CD14-positive monocyte (primary cell): ENCODE measurements around the gene GLTPD2. TPM values are rescaled to one million over a fixed set of nuclear protein-coding genes. Genes with fewer than 3 reads are reported as not detected.

Experiments used
- DNase-seq, 3 donors: peaks; one replicate each; pipeline ENCODE4 v3.0.0-alpha.2; 2011 to 2022
- H2AFZ ChIP-seq: 2 replicates; pipeline ENCODE4 v1.6.0; 2012; ENCODE audit warnings: mild to moderate bottlenecking, low read depth, low read length, inconsistent platforms; ENCODE audit not compliant: insufficient read depth, poor library complexity, severe bottlenecking
- H3K27ac ChIP-seq, 2 donors: 1 replicate in 1 of 2; 2 replicates in 1 of 2; pipeline ENCODE4 v1.5.1; 2012 to 2013; ENCODE audit warnings: low read length in 2 of 2, control low read depth in 1 of 2, inconsistent platforms in 1 of 2, low read depth in 1 of 2, mild to moderate bottlenecking in 1 of 2
- H3K27me3 ChIP-seq, 2 donors: one replicate each; pipeline versions ENCODE4 v1.6.0 to v1.6.1; 2011 to 2013; ENCODE audit warnings: low read length in 2 of 2; ENCODE audit not compliant: control insufficient read depth in 2 of 2, insufficient read depth in 2 of 2
- H3K36me3 ChIP-seq, 2 donors: replicated peaks in 1 of 2; 1 replicate in 1 of 2; 2 replicates in 1 of 2; pipeline versions ENCODE4 v1.5.1 to v1.6.1; 2012 to 2013; ENCODE audit warnings: low read length in 2 of 2, control low read depth in 1 of 2, inconsistent platforms in 1 of 2, mild to moderate bottlenecking in 1 of 2; ENCODE audit not compliant: insufficient read depth in 2 of 2, control insufficient read depth in 1 of 2
- H3K4me1 ChIP-seq, 2 donors: 1 replicate in 1 of 2; 2 replicates in 1 of 2; pipeline versions ENCODE4 v1.5.1 to v1.6.1; 2012 to 2013; ENCODE audit warnings: low read length in 2 of 2, control low read depth in 1 of 2, inconsistent platforms in 1 of 2, mild to moderate bottlenecking in 1 of 2, moderate library complexity in 1 of 2; ENCODE audit not compliant: insufficient read depth in 2 of 2, control insufficient read depth in 1 of 2
- H3K4me2 ChIP-seq: replicated peaks from 2 replicates; pipeline ENCODE3; 2012; ENCODE audit warnings: low read length, moderate library complexity, mild to moderate bottlenecking; ENCODE audit not compliant: poor library complexity, severe bottlenecking; ENCODE audit errors: extremely low read depth
- H3K4me3 ChIP-seq, 3 experiments: fragments of 200-600 bp in 1 of 3; sonication (generic) in 1 of 3; replicated peaks in 1 of 3; 1 replicate in 2 of 3; 2 replicates in 1 of 3; pipeline ENCODE4 v1.5.1; 2011 to 2013; ENCODE audit warnings: low read length in 3 of 3, mild to moderate bottlenecking in 3 of 3, control low read depth in 2 of 3, low read depth in 2 of 3, inconsistent platforms in 1 of 3, moderate library complexity in 1 of 3
- H3K79me2 ChIP-seq: 2 replicates; pipeline ENCODE4 v1.6.0; 2012; ENCODE audit warnings: mild to moderate bottlenecking, control low read depth, inconsistent platforms, low read length, moderate library complexity; ENCODE audit not compliant: insufficient read depth
- H3K9ac ChIP-seq: 2 replicates; pipeline ENCODE4 v1.6.0; 2017; ENCODE audit warnings: low read length, mild to moderate bottlenecking; ENCODE audit not compliant: insufficient read depth, poor library complexity, severe bottlenecking
- H3K9me3 ChIP-seq, 2 donors: replicated peaks in 1 of 2; 1 replicate in 1 of 2; 2 replicates in 1 of 2; pipeline versions ENCODE4 v1.5.1 to v1.6.1; 2012 to 2013; ENCODE audit warnings: low read length in 2 of 2, control low read depth in 1 of 2; ENCODE audit not compliant: control insufficient read depth in 1 of 2, insufficient read depth in 1 of 2
- H4K20me1 ChIP-seq: 2 replicates; pipeline ENCODE4 v1.6.0; 2012; ENCODE audit warnings: mild to moderate bottlenecking, low read length, control low read depth, moderate library complexity; ENCODE audit not compliant: insufficient read depth
- H3K27ac Mint-ChIP-seq, 7 donors: one replicate each; pipeline ENCODE4 v1.8.0; 2020; ENCODE audit warnings: mild to moderate bottlenecking in 7 of 7, mixed read lengths in 7 of 7, moderate library complexity in 6 of 7, inconsistent platforms in 2 of 7
- H3K27me3 Mint-ChIP-seq, 3 donors: one replicate each; pipeline ENCODE4 v1.8.0; 2021 to 2022; ENCODE audit warnings: low read depth in 3 of 3, mild to moderate bottlenecking in 3 of 3, mixed read lengths in 3 of 3, moderate library complexity in 3 of 3, inconsistent platforms in 1 of 3
- H3K36me3 Mint-ChIP-seq, 2 donors: one replicate each; pipeline ENCODE4 v1.8.0; 2020; ENCODE audit warnings: mixed read lengths in 2 of 2, inconsistent platforms in 1 of 2, mild to moderate bottlenecking in 1 of 2
- H3K4me1 Mint-ChIP-seq: one replicate; pipeline ENCODE4 v1.8.0; 2020; ENCODE audit warnings: mild to moderate bottlenecking, mixed read lengths
- H3K4me3 Mint-ChIP-seq, 2 donors: one replicate each; pipeline ENCODE4 v1.8.0; 2020; ENCODE audit warnings: mild to moderate bottlenecking in 2 of 2, mixed read lengths in 2 of 2, moderate library complexity in 1 of 2
- H3K9me3 Mint-ChIP-seq, 7 donors: one replicate each; pipeline ENCODE4 v1.8.0; 2020 to 2022; ENCODE audit warnings: mixed read lengths in 7 of 7, mild to moderate bottlenecking in 6 of 7, moderate library complexity in 6 of 7, inconsistent platforms in 2 of 7
- CTCF ChIP-seq: fragments of 200-600 bp; IDR thresholded peaks from one replicate; pipeline ENCODE4 v1.8.0; 2022; ENCODE audit warnings: antibody characterized with exemption, mild to moderate bottlenecking
- WGBS: methylation state at CpG from one replicate; pipeline ENCODE4 v1.1.5; 2013; ENCODE audit warnings: missing lambda C conversion rate; ENCODE audit not compliant: insufficient coverage; 5-methylcytosine and 5-hydroxymethylcytosine counted together
- intact Hi-C, 2 donors: fragments of 100-400 bp; cut with micrococcal nuclease; formaldehyde crosslinking; loops; one replicate each; pipeline versions ENCODE4 v1.15.0 to v1.15.1; 2023
- polyA plus RNA-seq, 3 donors: library from polyadenylated mRNA; depleted of rRNA in 1 of 3; unstranded in 2 of 3; stranded (reverse) in 1 of 3; fragments of 300-500 nt in 2 of 3; fragments of >200 nt in 1 of 3; fragmentation: Illumina TruSeq in 2 of 3; gene quantifications; 1 replicate in 2 of 3; 2 replicates in 1 of 3; pipeline ENCODE4 v1.2.3, GENCODE V29; 2012 to 2021

GLTPD2 gene
- polyA plus RNA-seq, 3 donors: 0.27 to 2.1 (median 1.5) TPM

GRCh38 chr17:4771519-4772234, 17.1 kb upstream of the GLTPD2 start, which contains the start of gene TM4SF5:
Gene TM4SF5, plus strand, starts transcription at chr17:4771886. Its CDS starts 37 bp downstream, at chr17:4771923.
- intact Hi-C loops: loop anchor here in 1 of 2 donors (2.0 kb wide), 1 partner anchor 15 kb away; the partner anchor contains the start of gene VMO1
- H3K4me1 ChIP-seq: peaks cover 46 to 52% of the 10 kb centered on the region in 2 donors
- Mint-ChIP-seq H3K27ac (peak within 1 kb of the TSS; percentile 86 to 97 (median 94)), H3K36me3 (peaks cover 0 to 6% of the 10 kb centered on the region in 2 donors), H3K9me3 (peaks cover 0 to 4% (median 0%) of the 10 kb centered on the region in 7 donors), H3K27me3 (peaks cover 4 to 31% (median 25%) of the 10 kb centered on the region in 3 donors), H3K4me1 (peaks cover 45% of the 10 kb centered on the region), H3K4me3 (peak within 1 kb of the TSS in 1 of 2 donors; percentile 42)
- no peak for DNase-seq
- H3K4me2 ChIP-seq: peak within 1 kb of the TSS; percentile 4
- no peaks in the 10 kb centered on the region for H3K36me3 ChIP-seq
- 85% methylated on average over 10 of the region's 13 CpGs for WGBS
- H2AFZ ChIP-seq: peak within 1 kb of the TSS; percentile 62
- H4K20me1 ChIP-seq: no peaks in the 10 kb centered on the region
- H3K9me3 ChIP-seq: no peaks in the 10 kb centered on the region
- H3K9ac ChIP-seq: no peak within 1 kb of the TSS
- peak within 1 kb of the TSS; percentile 51 to 98 for H3K27ac ChIP-seq
- H3K79me2 ChIP-seq: no peaks in the 10 kb centered on the region
- no peak for TF ChIP-seq CTCF
- no peak within 1 kb of the TSS for H3K4me3 ChIP-seq
- H3K27me3 ChIP-seq: no peaks in the 10 kb centered on the region

- intact Hi-C loops: no loop called here
- no peaks in the 10 kb centered on the region for H3K9me3 ChIP-seq
- H2AFZ ChIP-seq: no peak overlapping the region
- no peak overlapping the region for H3K27ac ChIP-seq
- H3K4me2 ChIP-seq: no peak overlapping the region
- Mint-ChIP-seq H3K4me1 (peaks cover 40% of the 10 kb centered on the region), H3K4me3 (peak overlapping the region in 1 of 2 donors; percentile 42), H3K27ac (peak overlapping the region in 3 of 7 donors; percentile 16 to 76 (median 58)), H3K27me3 (peaks cover 4 to 31% (median 28%) of the 10 kb centered on the region in 3 donors), H3K9me3 (peaks cover 0 to 4% (median 0%) of the 10 kb centered on the region in 7 donors), H3K36me3 (peaks cover 0 to 6% of the 10 kb centered on the region in 2 donors)
- peaks cover 40 to 47% of the 10 kb centered on the region in 2 donors for H3K4me1 ChIP-seq
- H3K36me3 ChIP-seq: no peaks in the 10 kb centered on the region
- H3K79me2 ChIP-seq: no peaks in the 10 kb centered on the region
- no peak for DNase-seq
- no peak for TF ChIP-seq CTCF
- H3K27me3 ChIP-seq: no peaks in the 10 kb centered on the region
- no peak overlapping the region for H3K4me3 ChIP-seq
- 85% methylated on average over 6 of the region's 10 CpGs for WGBS
- no peaks in the 10 kb centered on the region for H4K20me1 ChIP-seq
- H3K9ac ChIP-seq: no peak overlapping the region
Measured at GRCh38 chr17:4772235-4772613, 16.5 kb upstream of the GLTPD2 start.
